Esophagus (tissue), 2 donors: ENCODE data around the gene RANBP3. TPM values are rescaled to one million over a fixed set of nuclear protein-coding genes. Genes with fewer than 3 reads are reported as not detected.

Experiments used
- H3K27ac ChIP-seq, 2 donors: one replicate each; pipeline ENCODE4 v1.5.1; 2013; ENCODE audit warnings: low read depth in 2 of 2, mild to moderate bottlenecking in 2 of 2, inconsistent platforms in 1 of 2, low read length in 1 of 2, moderate library complexity in 1 of 2
- H3K27me3 ChIP-seq, 2 donors: one replicate each; pipeline ENCODE4 v1.6.1; 2013; ENCODE audit warnings: low read length in 2 of 2, control low read depth in 1 of 2, mild to moderate bottlenecking in 1 of 2; ENCODE audit not compliant: insufficient read depth in 2 of 2, control insufficient read depth in 1 of 2
- H3K36me3 ChIP-seq, 2 donors: one replicate each; pipeline ENCODE4 v1.6.1; 2013; ENCODE audit warnings: low read length in 1 of 2; ENCODE audit not compliant: control insufficient read depth in 2 of 2, insufficient read depth in 2 of 2
- H3K4me1 ChIP-seq, 2 donors: one replicate each; pipeline ENCODE4 v1.6.1; 2013; ENCODE audit warnings: low read length in 1 of 2; ENCODE audit not compliant: control insufficient read depth in 2 of 2, insufficient read depth in 2 of 2
- H3K4me3 ChIP-seq, 2 donors: one replicate each; pipeline ENCODE4 v1.5.1; 2013; ENCODE audit warnings: low read length in 2 of 2, mild to moderate bottlenecking in 2 of 2, low read depth in 1 of 2, moderate library complexity in 1 of 2
- H3K9me3 ChIP-seq, 2 donors: one replicate each; pipeline ENCODE4 v1.6.1; 2013; ENCODE audit warnings: mild to moderate bottlenecking in 2 of 2, low read depth in 1 of 2, low read length in 1 of 2, moderate library complexity in 1 of 2; ENCODE audit not compliant: control insufficient read depth in 2 of 2, insufficient read depth in 1 of 2
- WGBS, 2 donors: extraction: QIAGEN DNeasy Blood & Tissue Kit; methylation state at CpG; one replicate each; pipeline ENCODE4 v1.1.7; 2013; 5-methylcytosine and 5-hydroxymethylcytosine counted together
- polyA plus RNA-seq, 2 donors: library from polyadenylated mRNA; stranded (reverse); fragments of 200-250 nt; gene quantifications; one replicate each; pipeline ENCODE4 v1.2.3, GENCODE V29; 2013
- donor health status: healthy with polysubstance abuse.
- donor health status: Bipolar disorder and iron deficiency.

Gene RANBP3
- polyA plus RNA-seq, 2 donors: 25.0 to 34.4 TPM

GRCh38 chr19:5996623-5997320 is 18.8 kb upstream of the RANBP3 start:
- Histone ChIP-seq H3K27me3 (no peaks in the 10 kb centered on the region), H3K4me3 (no peak overlapping the region), H3K36me3 (peaks cover 0 to 5% of the 10 kb centered on the region in 2 donors), H3K27ac (no peak overlapping the region), H3K9me3 (no peaks in the 10 kb centered on the region), H3K4me1 (peaks cover 0 to 3% of the 10 kb centered on the region in 2 donors)
- whole genome bisulfite sequencing, 2 donors: 91 to 92% methylated on average over 37 of the region's 37 CpGs

GRCh38 chr19:5996102-5996501 is 18.2 kb upstream of the RANBP3 start:
- H3K27me3 ChIP-seq: no peaks in the 10 kb centered on the region
- H3K27ac ChIP-seq: no peak overlapping the region
- H3K4me1 ChIP-seq: peaks cover 0 to 3% of the 10 kb centered on the region in 2 donors
- H3K9me3 ChIP-seq: no peaks in the 10 kb centered on the region
- WGBS, 2 donors: 89 to 90% methylated on average over 26 of the region's 26 CpGs
- H3K4me3 ChIP-seq: no peak overlapping the region
- H3K36me3 ChIP-seq: peaks cover 0 to 4% of the 10 kb centered on the region in 2 donors

- Histone ChIP-seq H3K27me3 (no peaks in the 10 kb centered on the region), H3K4me1 (peaks cover 0 to 3% of the 10 kb centered on the region in 2 donors), H3K9me3 (no peaks in the 10 kb centered on the region), H3K4me3 (no peak overlapping the region), H3K36me3 (peaks cover 0 to 4% of the 10 kb centered on the region in 2 donors), H3K27ac (no peak overlapping the region)
- WGBS, 2 donors: 92 to 93% methylated on average over 16 of the region's 16 CpGs
Measured at GRCh38 chr19:5995606-5996005, 17.7 kb upstream of the RANBP3 start.

- WGBS, 2 donors: 91% methylated on average over 24 to 29 of the region's 29 CpGs
- Histone ChIP-seq H3K27ac (no peak overlapping the region), H3K4me3 (no peak overlapping the region), H3K36me3 (peaks cover 0 to 4% of the 10 kb centered on the region in 2 donors), H3K9me3 (no peaks in the 10 kb centered on the region), H3K4me1 (peaks cover 2 to 3% of the 10 kb centered on the region in 2 donors), H3K27me3 (no peaks in the 10 kb centered on the region)
Measured at GRCh38 chr19:5994405-5995165, 16.6 kb upstream of the RANBP3 start.

- Histone ChIP-seq H3K4me3 (no peak overlapping the region), H3K27ac (peak overlapping the region; percentile 19 to 34), H3K36me3 (peaks cover 0 to 4% of the 10 kb centered on the region in 2 donors), H3K4me1 (peaks cover 2 to 3% of the 10 kb centered on the region in 2 donors), H3K27me3 (no peaks in the 10 kb centered on the region), H3K9me3 (no peaks in the 10 kb centered on the region)
- 58 to 62% methylated on average over 30 of the region's 30 CpGs for WGBS, 2 donors
Measured at GRCh38 chr19:5993648-5994358, 15.9 kb upstream of the RANBP3 start.

GRCh38 chr19:5993201-5993600 is 15.3 kb upstream of the RANBP3 start:
- Histone ChIP-seq H3K36me3 (peaks cover 0 to 4% of the 10 kb centered on the region in 2 donors), H3K27ac (no peak overlapping the region)

GRCh38 chr19:5992756-5993155 is 14.8 kb upstream of the RANBP3 start:
- no peak overlapping the region for H3K27ac ChIP-seq
- no peaks in the 10 kb centered on the region for H3K9me3 ChIP-seq
- H3K27me3 ChIP-seq: no peaks in the 10 kb centered on the region
- 77 to 81% methylated on average over 11 of the region's 11 CpGs for WGBS, 2 donors
- H3K36me3 ChIP-seq: peaks cover 0 to 4% of the 10 kb centered on the region in 2 donors
- H3K4me3 ChIP-seq: no peak overlapping the region
- peaks cover 2 to 3% of the 10 kb centered on the region in 2 donors for H3K4me1 ChIP-seq

More at GRCh38 chr19:5993201-5993600, 15.3 kb upstream of the RANBP3 start:
- peaks cover 2 to 3% of the 10 kb centered on the region in 2 donors for H3K4me1 ChIP-seq
- H3K9me3 ChIP-seq: no peaks in the 10 kb centered on the region
- WGBS, 2 donors: 68 to 72% methylated on average over 13 of the region's 13 CpGs
- H3K4me3 ChIP-seq: no peak overlapping the region
- H3K27me3 ChIP-seq: no peaks in the 10 kb centered on the region

- Histone ChIP-seq H3K36me3 (peaks cover 0 to 4% of the 10 kb centered on the region in 2 donors), H3K4me1 (peaks cover 2 to 3% of the 10 kb centered on the region in 2 donors)
Measured at GRCh38 chr19:5991244-5991838, 13.4 kb upstream of the RANBP3 start.

GRCh38 chr19:5990289-5990797 is 12.4 kb upstream of the RANBP3 start:
- Histone ChIP-seq H3K27me3 (no peaks in the 10 kb centered on the region), H3K4me1 (peaks cover 2% of the 10 kb centered on the region in 2 donors), H3K36me3 (peaks cover 0 to 2% of the 10 kb centered on the region in 2 donors), H3K9me3 (no peaks in the 10 kb centered on the region), H3K4me3 (no peak overlapping the region), H3K27ac (no peak overlapping the region)
- WGBS, 2 donors: 32 to 61% methylated on average over 17 of the region's 17 CpGs

More at GRCh38 chr19:5991244-5991838, 13.4 kb upstream of the RANBP3 start:
- H3K27ac ChIP-seq: no peak overlapping the region
- no peaks in the 10 kb centered on the region for H3K9me3 ChIP-seq
- WGBS, 2 donors: 96 to 97% methylated on average over 8 of the region's 8 CpGs
- no peak overlapping the region for H3K4me3 ChIP-seq
- no peaks in the 10 kb centered on the region for H3K27me3 ChIP-seq
